H9 (cell line): Measurements from ENCODE around the gene C11orf71. TPM values are rescaled to one million over a fixed set of nuclear protein-coding genes. Genes with fewer than 3 reads are reported as not detected.

Experiments used
- DNase-seq: peaks from one replicate; pipeline ENCODE4 v3.0.0-alpha.2; 2017
- H2AFZ ChIP-seq: one replicate; pipeline ENCODE4 v1.6.1; 2013; ENCODE audit warnings: mild to moderate bottlenecking, low read length, control low read depth, moderate library complexity
- H2AK5ac ChIP-seq: 2 replicates; pipeline ENCODE4 v1.6.1; 2013; ENCODE audit warnings: low read length, control low read depth, mixed read lengths; ENCODE audit not compliant: insufficient read length
- H2BK120ac ChIP-seq: one replicate; pipeline ENCODE4 v1.6.1; 2013; ENCODE audit warnings: low read depth, mild to moderate bottlenecking, low read length, control low read depth, inconsistent platforms; ENCODE audit not compliant: poor library complexity, severe bottlenecking
- H2BK12ac ChIP-seq: 2 replicates; pipeline ENCODE4 v1.6.1; 2013; ENCODE audit warnings: low read length, control low read depth, mixed read lengths, low read depth; ENCODE audit not compliant: insufficient read length
- H2BK15ac ChIP-seq: 2 replicates; pipeline ENCODE4 v1.6.1; 2013; ENCODE audit warnings: low read depth, low read length, control low read depth
- H2BK20ac ChIP-seq: one replicate; pipeline ENCODE4 v1.6.1; 2013; ENCODE audit warnings: low read depth, mild to moderate bottlenecking, low read length, control low read depth, inconsistent platforms; ENCODE audit not compliant: poor library complexity, severe bottlenecking
- H2BK5ac ChIP-seq: 2 replicates; pipeline ENCODE4 v1.6.1; 2013; ENCODE audit warnings: low read length, control low read depth, mixed read lengths; ENCODE audit not compliant: insufficient read length
- H3K14ac ChIP-seq: 2 replicates; pipeline ENCODE4 v1.6.1; 2013; ENCODE audit warnings: low read length, control low read depth; ENCODE audit not compliant: insufficient read depth
- H3K18ac ChIP-seq: 2 replicates; pipeline ENCODE4 v1.6.1; 2013; ENCODE audit warnings: low read depth, mild to moderate bottlenecking, mixed read lengths, low read length, control low read depth; ENCODE audit not compliant: insufficient read length
- H3K23ac ChIP-seq: 2 replicates; pipeline ENCODE4 v1.6.1; 2013; ENCODE audit warnings: low read length, control low read depth, mixed read lengths, low read depth; ENCODE audit not compliant: insufficient read length
- H3K23me2 ChIP-seq: 2 replicates; pipeline ENCODE4 v1.6.1; 2013; ENCODE audit warnings: low read depth, mild to moderate bottlenecking, mixed read lengths, low read length, control low read depth; ENCODE audit not compliant: insufficient read length, poor library complexity, severe bottlenecking
- H3K27ac ChIP-seq: 2 replicates; pipeline ENCODE4 v1.5.1; 2013; ENCODE audit warnings: low read length, control low read depth, mixed read lengths, low read depth; ENCODE audit not compliant: insufficient read length
- H3K27me3 ChIP-seq: 2 replicates; pipeline ENCODE4 v1.6.1; 2013; ENCODE audit warnings: low read length, control low read depth, inconsistent platforms; ENCODE audit not compliant: insufficient read depth
- H3K4ac ChIP-seq: 2 replicates; pipeline ENCODE4 v1.6.1; 2013; ENCODE audit warnings: low read depth, mild to moderate bottlenecking, control low read depth, inconsistent platforms, low read length, moderate library complexity
- H3K4me1 ChIP-seq: 2 replicates; pipeline ENCODE4 v1.6.1; 2013; ENCODE audit warnings: low read length, control low read depth, inconsistent platforms; ENCODE audit not compliant: insufficient read depth
- H3K4me2 ChIP-seq: 2 replicates; pipeline ENCODE4 v1.6.1; 2013; ENCODE audit warnings: low read length, control low read depth, mixed read lengths; ENCODE audit not compliant: insufficient read length, insufficient read depth
- H3K56ac ChIP-seq: 2 replicates; pipeline ENCODE4 v1.6.1; 2013; ENCODE audit warnings: low read depth, mild to moderate bottlenecking, mixed read lengths, low read length, control low read depth; ENCODE audit not compliant: insufficient read length
- H3K79me1 ChIP-seq: 2 replicates; pipeline ENCODE4 v1.6.1; 2013; ENCODE audit warnings: low read depth, mild to moderate bottlenecking, moderate library complexity, low read length, control low read depth, inconsistent platforms; ENCODE audit not compliant: insufficient read depth, poor library complexity, severe bottlenecking
- H3K79me2 ChIP-seq: 2 replicates; pipeline ENCODE4 v1.6.1; 2013; ENCODE audit warnings: low read length, control low read depth, inconsistent platforms; ENCODE audit not compliant: insufficient read depth
- H3K9ac ChIP-seq: 2 replicates; pipeline ENCODE4 v1.6.1; 2013; ENCODE audit warnings: low read length, control low read depth, mixed read lengths; ENCODE audit not compliant: insufficient read length; ENCODE audit errors: extremely low read depth
- H3K9me3 ChIP-seq: one replicate; pipeline ENCODE4 v1.6.1; 2013; ENCODE audit warnings: low read depth, low read length, inconsistent platforms; ENCODE audit not compliant: control insufficient read depth
- H3T11ph ChIP-seq: one replicate; pipeline ENCODE4 v1.6.1; 2013; ENCODE audit warnings: mild to moderate bottlenecking, low read length, control low read depth, inconsistent platforms
- H4K20me1 ChIP-seq: one replicate; pipeline ENCODE4 v1.6.1; 2013; ENCODE audit not compliant: control insufficient read depth, insufficient read length, insufficient read depth
- H4K5ac ChIP-seq: 2 replicates; pipeline ENCODE4 v1.6.1; 2013; ENCODE audit warnings: low read depth, mild to moderate bottlenecking, mixed read lengths, low read length, control low read depth; ENCODE audit not compliant: insufficient read length
- H4K8ac ChIP-seq: replicated peaks from 2 replicates; pipeline ENCODE4 v1.6.1; 2013; ENCODE audit warnings: low read length, control low read depth, mixed read lengths, low read depth; ENCODE audit not compliant: insufficient read length
- H4K91ac ChIP-seq: 2 replicates; pipeline ENCODE4 v1.6.1; 2013; ENCODE audit warnings: low read depth, mild to moderate bottlenecking, moderate library complexity, mixed read lengths, low read length, control low read depth; ENCODE audit not compliant: insufficient read length
- H3K27ac Mint-ChIP-seq, 3 experiments: 2 replicates in 2 of 3; 3 replicates in 1 of 3; pipeline ENCODE4 v1.8.0; 2020 to 2021; ENCODE audit warnings: mixed read lengths in 3 of 3, mild to moderate bottlenecking in 1 of 3, moderate library complexity in 1 of 3
- H3K27me3 Mint-ChIP-seq: 2 replicates; pipeline ENCODE4 v1.8.0; 2021; ENCODE audit warnings: low read depth, mild to moderate bottlenecking, moderate library complexity, mixed read lengths
- H3K36me3 Mint-ChIP-seq, 3 experiments: 2 replicates in 2 of 3; 3 replicates in 1 of 3; pipeline ENCODE4 v1.8.0; 2020 to 2021; ENCODE audit warnings: low read depth in 3 of 3, mixed read lengths in 3 of 3; ENCODE audit not compliant: insufficient read depth in 1 of 3
- H3K4me1 Mint-ChIP-seq, 2 experiments: 2 replicates each; pipeline ENCODE4 v1.8.0; 2020; ENCODE audit warnings: mixed read lengths in 2 of 2
- H3K4me3 Mint-ChIP-seq, 2 experiments: 2 replicates in 1 of 2; 3 replicates in 1 of 2; pipeline ENCODE4 v1.8.0; 2020 to 2021; ENCODE audit warnings: mild to moderate bottlenecking in 2 of 2, mixed read lengths in 2 of 2, moderate library complexity in 1 of 2
- H3K9me3 Mint-ChIP-seq, 2 experiments: 2 replicates in 1 of 2; 3 replicates in 1 of 2; pipeline ENCODE4 v1.8.0; 2020; ENCODE audit warnings: mild to moderate bottlenecking in 2 of 2, mixed read lengths in 2 of 2, moderate library complexity in 1 of 2
- CTCF ChIP-seq: fragments of 200-600 bp; sonication (generic); conservative IDR thresholded peaks from 3 replicates; pipeline ENCODE4 v1.8.0; 2021; ENCODE audit warnings: antibody characterized with exemption, mild to moderate bottlenecking
- WGBS: extraction: QIAGEN DNeasy Blood & Tissue Kit; methylation state at CpG from one replicate; pipeline ENCODE4 v1.1.7; 2013; ENCODE audit warnings: missing lambda C conversion rate, low lambda C conversion rate, mixed read lengths; ENCODE audit not compliant: insufficient read length; ENCODE audit errors: extremely low coverage; 5-methylcytosine and 5-hydroxymethylcytosine counted together
- total RNA-seq: library from RNA; stranded (reverse); gene quantifications from 2 replicates; pipeline ENCODE4 v1.2.1, GENCODE V29; 2021

C11orf71 gene
- total RNA-seq, 1 experiment from 2014 or later, result 3.5 TPM

GRCh38 chr11:114395736-114396135, 4.6 kb downstream of the C11orf71 start:
- Histone ChIP-seq H3K23me2 (peaks cover 4% of the 10 kb centered on the region), H4K20me1 (no peaks in the 10 kb centered on the region), H3K79me2 (0 out of 2 replicates have a peak, but pooled peaks cover 1% of the 10 kb centered on the region), H2BK15ac (no peak overlapping the region), H3K79me1 (no peaks in the 10 kb centered on the region), H2BK120ac (no peak overlapping the region), H4K5ac (no peak overlapping the region), H4K91ac (no peak overlapping the region), H4K8ac (no peak overlapping the region), H3T11ph (no peak overlapping the region), H3K4me1 (no peaks in the 10 kb centered on the region; the same call in 1 of the 2 replicates), H3K4ac (no peak overlapping the region), H2AK5ac (no peak overlapping the region), H3K23ac (no peak overlapping the region), H3K27ac (no peak overlapping the region), H2BK20ac (no peak overlapping the region), H3K4me2 (no peak overlapping the region), H2BK5ac (no peak overlapping the region), H3K9me3 (no peaks in the 10 kb centered on the region), H2BK12ac (no peak overlapping the region), H3K56ac (no peak overlapping the region), H3K9ac (no peak overlapping the region), H3K18ac (no peak overlapping the region), H3K14ac (no peak overlapping the region), H2AFZ (no peak overlapping the region), H3K27me3 (no peaks in the 10 kb centered on the region)
- Mint-ChIP-seq H3K27ac (no peak overlapping the region; a peak in 2 of 7 replicates), H3K4me1 (peaks cover 33 to 35% of the 10 kb centered on the region in 2 experiments), H3K36me3 (no peaks in the 10 kb centered on the region; a peak in 1 of 7 replicates), H3K4me3 (no peak overlapping the region), H3K9me3 (no peaks in the 10 kb centered on the region), H3K27me3 (no peaks in the 10 kb centered on the region)
- peak; percentile 70 for TF ChIP-seq CTCF
- peak; percentile 67 for DNase-seq
- no CpG with 5 or more reads among the region's 3 CpGs for WGBS
